CD4-positive, alpha-beta T cell treated with Interferon gamma for 1 hour (primary cell): Measurements from ENCODE around the gene ARHGAP26.
"Not testable (repeated sequence)": the region's sequence is repeated elsewhere in the genome, so short reads cannot be mapped to it uniquely, and the experiment has no call there.

Source experiments
- DNase-seq: peaks from one replicate; pipeline ENCODE4 v3.0.0-alpha.2; 2020

Gene ARHGAP26

DNA sequence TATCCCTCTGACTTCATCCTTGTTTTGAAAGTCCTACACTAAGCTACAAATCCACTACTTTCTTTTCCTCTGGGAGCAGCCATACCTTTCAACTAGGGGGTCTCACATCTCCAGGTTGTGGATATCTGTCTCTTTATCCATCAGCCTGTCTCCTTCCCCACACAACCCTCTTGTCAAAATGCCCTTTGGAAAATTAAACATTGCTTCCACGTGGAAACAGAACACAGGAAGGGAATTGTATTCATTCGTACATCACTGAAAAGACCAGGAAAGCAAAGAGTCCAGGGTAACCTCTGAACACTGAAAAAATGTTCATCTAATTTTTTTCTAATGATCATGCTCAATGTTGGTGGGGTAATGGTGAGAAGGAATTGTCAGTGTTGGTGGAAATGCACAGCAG, 429.7 kb downstream of the ARHGAP26 start:
- no peak for DNase-seq

DNA sequence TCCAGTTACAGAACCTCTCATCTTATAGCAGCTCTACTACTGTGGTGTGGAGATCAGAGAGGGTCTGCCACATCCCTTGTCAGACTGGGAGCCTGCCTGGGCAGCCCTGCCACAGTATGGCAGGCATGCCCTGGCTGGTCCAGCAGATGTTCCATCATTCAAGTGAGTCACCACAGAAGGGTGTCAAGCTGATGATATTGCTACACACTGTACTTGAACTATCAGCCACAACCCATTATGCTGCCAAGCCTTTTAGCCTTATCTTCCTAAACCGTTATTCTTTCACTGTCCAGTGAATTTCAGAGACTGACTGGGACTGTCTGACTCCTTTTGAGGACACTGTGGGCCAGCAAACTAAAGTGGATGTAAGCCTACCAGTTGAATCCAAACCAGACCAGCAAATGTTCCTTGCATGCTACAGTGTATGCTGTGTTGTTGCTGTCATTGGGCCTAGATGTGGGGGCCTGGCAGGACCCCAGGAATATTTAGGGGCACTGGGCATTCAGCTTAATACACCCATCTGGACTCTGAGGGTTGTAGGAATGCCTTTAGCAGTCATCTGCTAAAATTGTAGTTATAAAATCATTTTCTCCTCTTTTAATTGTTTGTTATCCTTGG, 430.7 kb downstream of the ARHGAP26 start:
- no peak for DNase-seq

DNA sequence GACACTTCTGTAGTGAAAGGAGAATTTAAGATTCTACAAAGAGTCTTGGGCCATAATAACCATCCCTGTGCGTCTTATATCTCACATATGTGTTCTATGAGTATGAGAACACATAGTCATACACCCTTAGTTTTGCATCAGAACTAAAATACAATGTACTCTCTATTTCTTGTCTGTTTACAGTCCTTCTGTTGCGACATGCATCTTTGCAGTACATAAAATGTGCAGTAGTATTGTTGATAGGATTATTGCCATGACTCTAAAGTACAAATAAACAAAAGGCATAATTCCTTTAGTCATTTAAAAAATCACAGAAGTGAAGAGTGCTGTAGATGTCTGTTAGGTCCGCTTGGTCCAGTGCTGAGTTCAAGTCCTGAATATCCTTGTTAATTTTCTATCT, 431.4 kb downstream of the ARHGAP26 start:
- no peak for DNase-seq

DNA sequence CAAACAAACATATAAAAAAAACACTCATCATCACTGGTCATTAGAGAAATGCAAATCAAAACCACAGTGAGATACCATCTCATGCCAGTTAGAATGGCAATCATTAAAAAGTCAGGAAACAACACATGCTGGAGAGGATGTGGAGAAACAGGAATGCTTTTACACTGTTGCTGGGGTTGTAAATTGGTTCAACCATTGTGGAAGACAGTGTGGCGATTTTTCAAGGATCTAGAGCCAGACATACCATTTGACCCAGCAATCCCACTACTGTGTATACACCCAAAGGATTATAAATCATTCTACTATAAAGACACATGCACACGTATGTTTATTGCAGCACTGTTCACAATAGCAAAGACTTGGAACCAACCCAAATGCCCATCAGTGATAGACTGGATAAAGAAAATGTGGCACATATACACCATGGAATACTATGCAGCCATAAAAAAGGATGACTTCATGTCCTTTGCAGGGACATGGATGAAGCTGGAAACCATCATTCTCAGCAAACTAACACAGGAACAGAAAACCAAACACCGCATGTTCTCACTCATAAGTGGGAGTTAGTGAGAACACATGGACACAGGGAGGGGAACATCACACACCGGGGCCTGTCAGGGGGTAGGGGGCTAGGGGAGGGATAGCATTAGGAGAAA, 433.3 kb downstream of the ARHGAP26 start:
- DNase-seq, result not testable (repeated sequence)

DNA sequence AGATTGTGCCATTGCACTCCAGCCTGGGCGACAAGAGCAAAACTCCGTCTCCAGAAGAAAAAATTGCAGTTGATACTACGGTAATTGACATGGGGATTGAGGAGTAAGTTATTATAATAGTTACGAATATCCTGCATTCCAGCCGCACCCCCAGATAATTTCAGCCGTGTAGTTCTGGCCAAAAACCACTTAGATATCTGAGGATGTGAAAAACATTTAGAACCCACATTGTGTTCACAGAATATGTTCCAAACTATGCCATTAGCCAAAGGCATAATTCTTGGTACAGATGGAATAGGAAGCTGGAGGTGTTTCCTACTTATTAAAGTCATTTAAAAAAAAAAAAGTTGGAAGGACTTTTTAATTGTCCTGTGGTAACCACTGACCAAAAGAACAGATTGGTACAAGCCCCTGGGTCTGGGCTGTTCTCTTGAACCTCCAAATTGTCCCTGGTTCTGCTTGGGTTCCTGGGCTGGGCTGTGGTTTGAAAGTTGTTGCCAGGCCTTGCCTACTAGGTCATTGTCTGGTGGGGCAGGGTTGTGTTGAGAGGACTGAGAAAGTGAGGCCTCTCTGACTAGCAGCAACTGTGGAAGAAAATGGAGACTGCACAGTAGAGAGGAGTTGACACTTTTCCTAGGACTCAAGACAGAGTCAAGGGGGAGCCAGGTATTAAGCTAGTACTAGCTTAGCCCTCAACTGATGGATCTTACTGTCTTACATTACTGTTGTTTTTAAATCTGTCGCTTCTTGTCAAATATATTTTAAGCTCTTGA, 434.5 kb downstream of the ARHGAP26 start:
- DNase-seq, result no peak

DNA sequence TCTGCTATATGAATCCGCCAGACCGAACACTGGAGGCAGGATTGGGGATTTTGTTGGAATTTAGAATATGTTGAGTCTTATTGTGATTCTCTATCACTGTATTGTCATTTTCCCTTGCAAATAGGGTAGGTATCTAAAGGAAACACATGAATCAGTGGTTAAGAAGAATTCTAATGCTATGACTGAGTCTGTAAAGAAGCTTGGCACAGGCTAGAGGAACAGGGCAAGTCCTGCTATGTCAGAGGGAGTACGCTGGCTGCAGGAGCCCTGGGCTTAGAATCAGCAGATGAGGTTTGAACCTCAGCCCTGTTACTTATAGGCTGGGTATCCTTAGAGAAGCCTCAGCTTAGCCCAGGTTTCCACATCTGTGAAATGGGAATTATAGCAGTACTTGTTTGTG, 435.2 kb downstream of the ARHGAP26 start:
- no peak for DNase-seq

DNA sequence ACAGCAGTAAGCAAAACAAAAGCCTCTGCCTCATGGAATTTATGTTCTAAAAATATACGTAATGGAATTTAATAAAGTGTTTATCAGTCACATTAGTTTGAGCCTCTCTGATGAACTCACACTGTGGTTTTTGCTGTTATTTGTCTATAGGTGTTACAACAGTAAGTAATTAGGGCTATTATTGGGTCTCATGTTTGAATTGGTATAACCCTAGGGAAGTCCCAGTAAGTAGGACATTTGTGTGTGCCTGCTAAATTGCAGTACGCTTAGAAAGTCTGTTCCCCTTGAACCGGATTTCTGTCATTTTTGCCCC, 435.7 kb downstream of the ARHGAP26 start:
- no peak for DNase-seq

DNA sequence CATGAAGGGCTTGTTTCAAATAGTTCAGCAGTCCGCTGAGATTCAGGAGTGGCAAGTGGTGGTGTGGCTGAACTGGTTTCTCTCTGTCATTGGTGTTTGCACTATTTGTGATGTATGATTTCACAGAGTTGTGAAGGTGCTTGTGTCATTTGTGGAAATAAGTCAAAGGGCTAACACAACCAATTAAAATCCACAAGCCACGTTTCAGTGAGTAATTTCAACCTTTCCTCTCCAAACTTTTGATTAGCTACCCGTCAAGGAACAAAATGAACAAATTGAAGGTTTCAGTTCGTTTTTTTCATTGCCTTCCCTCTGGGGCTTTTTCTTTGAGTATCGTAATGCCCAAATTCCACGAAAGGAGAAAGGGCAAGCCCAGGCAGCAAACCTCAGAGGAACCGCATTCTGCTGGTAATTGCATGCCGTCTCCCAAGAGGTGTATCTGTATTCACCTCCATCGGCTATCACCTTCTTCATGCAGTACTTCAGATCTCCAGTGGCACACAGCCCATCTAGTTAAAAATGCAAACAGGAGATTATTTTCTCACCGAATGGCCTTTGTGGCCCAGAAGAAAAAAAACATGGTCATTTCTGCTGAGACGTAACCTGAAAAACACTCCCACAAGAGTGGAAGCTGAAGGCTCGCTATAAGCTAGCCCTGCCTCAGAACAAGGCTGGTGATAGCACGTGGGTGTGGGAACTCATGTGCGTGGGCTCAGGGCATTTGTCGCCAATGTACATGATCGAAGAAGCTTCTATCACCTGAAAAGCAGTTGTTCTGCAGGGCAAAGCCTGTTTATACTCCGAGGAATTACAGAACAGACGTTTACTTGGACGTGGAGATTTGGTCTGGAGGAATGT, 436.2 kb downstream of the ARHGAP26 start:
- no peak for DNase-seq

DNA sequence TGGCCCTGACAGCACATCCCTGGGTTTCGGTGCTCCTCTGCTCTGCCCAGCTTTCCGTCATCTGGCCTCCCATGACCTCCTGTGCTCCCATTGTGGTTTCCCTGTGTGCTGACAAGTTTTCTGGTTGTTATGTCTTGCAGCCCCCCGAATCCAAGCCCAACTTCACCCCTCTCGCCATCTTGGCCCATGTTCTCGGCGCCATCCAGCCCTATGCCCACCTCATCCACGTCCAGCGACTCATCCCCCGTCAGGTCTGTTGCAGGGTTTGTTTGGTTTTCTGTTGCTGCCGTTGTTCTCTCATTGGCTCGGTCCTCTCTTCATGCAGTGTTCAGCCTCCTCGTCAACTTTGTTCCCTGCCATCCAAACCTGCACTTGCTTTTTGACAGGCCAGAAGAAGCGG, 436.9 kb downstream of the ARHGAP26 start:
- no peak for DNase-seq

DNA sequence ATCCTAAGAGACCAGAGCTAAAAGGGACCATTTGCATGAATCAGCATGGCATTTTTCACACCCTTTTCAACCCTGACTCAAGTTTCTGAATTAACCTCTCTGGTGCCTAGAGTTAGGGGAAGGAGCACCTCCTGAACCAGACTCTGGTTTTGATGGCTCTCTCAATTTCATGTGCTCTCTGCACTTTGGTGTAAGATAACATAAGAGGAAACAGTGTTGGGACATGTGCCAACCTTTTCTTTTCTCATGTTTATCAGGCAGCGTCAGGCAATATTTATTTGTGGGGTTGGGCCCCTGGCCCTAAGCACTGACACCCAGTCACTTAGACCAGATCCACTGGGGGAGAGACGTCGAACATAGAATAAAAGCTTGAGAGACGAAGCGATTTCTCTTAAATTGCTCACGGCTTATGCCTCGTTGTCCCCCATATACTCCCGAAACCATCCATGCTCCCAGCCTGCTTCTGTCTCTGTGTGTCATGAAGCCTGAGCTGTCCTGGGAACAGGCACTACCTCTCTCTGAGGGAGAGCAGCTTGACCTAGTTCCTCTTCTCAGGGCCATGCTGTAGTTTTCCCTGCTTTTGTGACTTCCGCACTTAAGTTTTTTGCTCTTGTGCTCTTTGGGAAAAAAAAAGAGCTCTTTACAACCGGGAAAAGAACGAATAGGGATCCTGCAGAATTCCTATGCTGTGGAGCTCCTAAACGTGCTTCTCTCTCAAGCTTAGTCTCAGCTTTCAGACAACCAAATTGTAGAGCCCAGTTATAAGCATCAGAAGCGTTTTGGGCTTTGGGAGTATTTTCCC, 437.6 kb downstream of the ARHGAP26 start:
- no peak for DNase-seq

DNA sequence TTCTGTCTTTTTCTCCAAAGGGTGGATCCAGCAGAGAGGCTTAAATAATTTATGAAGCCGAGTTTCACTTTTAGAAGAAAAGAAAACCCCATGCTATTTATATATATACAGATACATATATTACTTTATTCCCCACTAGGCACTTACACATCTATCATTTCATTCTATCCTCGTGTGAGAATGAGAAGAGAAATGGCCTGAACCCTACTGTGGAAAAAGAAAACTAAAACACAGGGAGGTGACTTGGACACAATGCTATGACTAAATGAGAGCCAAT, 438.1 kb downstream of the ARHGAP26 start:
- no peak for DNase-seq

DNA sequence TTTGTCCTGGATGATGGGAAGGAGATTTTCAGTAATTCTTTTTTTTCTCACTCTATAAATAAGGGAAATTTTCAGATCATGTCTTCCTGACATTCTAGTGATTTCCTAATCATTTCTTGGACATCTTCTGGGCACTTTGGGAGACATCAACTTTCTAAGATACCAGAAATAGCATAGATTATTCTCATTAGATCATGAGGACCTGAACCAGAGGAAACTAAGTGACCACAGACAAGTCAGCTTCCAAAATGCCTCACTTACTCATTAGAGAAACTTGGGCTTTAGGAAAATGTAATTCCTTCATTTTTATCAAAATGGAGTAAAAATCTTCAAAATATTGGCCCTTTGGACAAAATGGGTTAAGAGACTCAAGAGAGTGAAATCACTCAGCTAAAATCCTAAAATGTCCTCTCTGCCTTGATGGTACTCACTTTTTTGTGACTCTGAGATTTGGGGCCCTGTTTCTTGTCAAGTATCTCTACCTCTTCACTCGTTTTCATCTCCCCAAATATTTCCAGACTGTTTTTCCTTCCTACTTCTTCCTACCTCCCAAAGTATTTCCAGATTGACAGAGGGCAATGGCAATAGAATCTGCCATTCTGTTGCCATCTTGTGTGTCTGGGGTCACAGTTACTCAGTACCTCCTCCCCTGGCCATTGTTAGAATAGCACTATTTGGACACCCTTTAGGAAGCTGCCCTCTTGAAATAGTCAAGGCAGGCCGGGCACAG, 438.8 kb downstream of the ARHGAP26 start:
- DNase-seq, result no peak

DNA sequence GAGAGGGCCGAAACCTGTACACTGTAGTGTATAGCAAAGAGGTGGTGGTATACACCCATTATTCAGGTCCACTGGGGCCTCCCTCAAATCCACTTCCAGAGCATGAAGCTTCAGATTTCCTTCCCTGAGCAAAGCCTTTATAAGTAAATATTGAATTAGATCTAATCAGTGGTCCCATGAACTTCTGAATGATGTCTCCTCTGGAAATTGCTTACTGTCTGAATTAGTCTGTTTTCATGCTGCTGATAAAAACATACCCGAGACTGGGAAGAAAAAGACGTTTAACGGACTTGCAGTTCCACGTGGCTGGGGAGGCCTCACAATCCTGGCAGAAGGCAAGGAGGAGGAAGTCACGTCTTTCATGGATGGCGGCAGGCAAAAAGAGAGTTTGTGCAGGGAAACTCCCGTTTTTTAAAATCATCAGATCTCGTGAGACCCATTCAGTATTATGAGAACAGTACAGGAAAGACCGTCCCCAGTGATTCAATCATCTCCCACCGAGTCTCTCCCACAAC, 439.8 kb downstream of the ARHGAP26 start:
- no peak for DNase-seq

DNA sequence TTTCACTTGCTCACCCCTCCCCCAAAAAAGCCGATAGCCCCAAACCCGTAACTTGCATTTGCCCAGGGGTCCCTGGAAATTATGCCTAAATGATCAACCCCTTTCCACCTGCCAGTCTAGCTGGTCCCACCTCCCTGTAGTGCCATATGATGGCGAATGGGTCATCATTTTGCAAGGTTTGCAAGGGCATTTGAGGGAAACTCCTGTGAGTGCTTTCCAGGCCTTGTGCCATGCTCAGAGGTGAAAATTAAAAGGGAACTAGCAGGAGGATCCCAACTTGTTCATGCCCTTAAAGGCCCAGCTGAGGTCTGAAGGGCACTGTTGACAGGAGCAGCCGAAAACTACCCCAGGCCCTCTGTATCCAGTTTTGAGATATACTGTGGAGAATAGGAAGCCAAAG, 440.4 kb downstream of the ARHGAP26 start:
- DNase-seq, result no peak

DNA sequence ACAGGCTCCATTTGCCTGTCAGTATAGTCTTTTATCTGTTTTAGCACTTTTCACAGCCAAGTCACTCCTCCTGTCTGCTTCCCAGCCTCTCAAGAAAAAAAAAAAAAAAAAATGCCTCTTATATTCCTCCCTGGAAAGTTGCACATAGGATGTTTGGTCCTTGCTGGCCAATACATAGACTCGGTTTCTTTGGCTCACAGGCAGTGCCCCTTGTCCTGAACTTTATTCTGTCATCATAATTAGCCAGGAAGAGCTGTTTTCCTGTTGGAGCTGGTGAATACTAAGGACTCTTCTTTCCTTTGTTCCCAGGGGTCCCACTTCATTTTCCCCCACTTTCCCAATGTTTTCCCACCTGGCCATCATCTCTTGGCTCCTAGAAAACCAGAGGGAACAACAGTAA, 442.1 kb downstream of the ARHGAP26 start:
- no peak for DNase-seq

DNA sequence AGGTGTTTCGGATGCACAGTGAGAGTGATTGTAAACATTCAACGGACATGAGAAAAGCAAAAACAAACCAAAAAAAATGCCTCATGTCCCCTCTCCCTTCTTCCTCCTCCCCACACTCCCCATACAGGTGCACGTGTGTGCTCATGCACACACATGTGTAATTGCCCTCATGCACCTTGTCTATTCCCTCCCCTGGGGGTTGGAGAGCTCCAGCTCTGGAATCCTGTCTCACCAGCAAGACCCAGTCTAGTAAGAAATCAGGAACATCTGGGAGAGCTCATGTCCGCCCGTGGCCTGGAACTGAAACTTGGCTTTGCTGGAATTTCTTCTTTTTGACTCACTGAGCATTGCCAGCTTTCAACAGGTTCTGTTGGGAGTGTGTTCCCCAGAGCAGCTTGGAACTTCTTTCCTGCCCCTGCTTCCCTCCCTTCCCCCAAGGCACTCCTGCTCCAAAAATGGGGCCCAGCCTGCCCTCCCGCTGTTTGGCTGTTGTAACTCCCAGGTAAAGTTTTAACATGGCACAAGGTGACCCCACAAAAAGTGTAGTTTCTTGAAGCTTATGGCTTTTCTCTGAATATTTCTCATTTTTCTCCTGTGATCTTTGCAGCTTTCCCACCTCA, 443.2 kb downstream of the ARHGAP26 start:
- DNase-seq, result no peak

DNA sequence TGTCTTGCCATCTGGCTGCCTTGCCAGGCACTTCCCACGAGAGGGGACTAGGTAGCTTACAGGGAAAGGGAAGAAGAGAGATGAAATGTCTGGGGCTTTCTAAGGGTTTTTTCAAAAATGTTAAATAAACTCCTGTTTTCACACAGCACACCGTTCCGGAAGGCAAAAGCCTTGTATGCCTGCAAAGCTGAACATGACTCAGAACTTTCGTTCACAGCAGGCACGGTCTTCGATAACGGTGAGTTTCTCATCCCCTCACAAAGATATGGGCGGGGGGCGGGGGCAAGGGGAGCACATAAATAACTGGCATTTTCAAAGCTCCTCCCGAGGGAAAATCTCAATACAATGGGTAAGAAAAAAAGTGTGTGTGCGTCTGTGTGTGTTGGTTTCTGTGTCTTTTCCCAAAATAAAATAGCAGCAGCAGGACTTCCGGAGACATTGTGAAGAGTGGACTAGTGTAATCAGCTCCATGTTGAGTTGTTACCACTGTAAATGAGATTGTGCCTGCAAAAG, 443.7 kb downstream of the ARHGAP26 start:
- DNase-seq, result no peak

DNA sequence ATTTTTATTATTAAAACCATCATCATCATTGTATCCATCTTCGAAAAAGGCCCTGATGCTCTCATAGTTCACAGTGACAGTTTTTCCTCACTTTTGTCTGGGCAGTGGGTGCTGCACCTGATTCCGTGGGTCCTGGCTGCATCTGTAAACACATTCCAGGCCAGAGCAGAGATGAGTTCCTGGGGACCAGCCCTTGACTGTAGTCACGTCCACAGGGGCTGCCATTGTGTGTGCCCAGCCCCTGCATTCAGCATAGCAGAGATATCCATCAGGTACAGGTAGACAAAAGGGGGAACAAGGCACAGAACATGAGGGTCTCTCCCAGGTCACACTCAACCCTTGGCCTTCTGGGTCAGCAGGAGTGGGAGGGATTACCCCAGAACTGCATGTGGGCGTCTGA, 444.3 kb downstream of the ARHGAP26 start:
- DNase-seq, result no peak

DNA sequence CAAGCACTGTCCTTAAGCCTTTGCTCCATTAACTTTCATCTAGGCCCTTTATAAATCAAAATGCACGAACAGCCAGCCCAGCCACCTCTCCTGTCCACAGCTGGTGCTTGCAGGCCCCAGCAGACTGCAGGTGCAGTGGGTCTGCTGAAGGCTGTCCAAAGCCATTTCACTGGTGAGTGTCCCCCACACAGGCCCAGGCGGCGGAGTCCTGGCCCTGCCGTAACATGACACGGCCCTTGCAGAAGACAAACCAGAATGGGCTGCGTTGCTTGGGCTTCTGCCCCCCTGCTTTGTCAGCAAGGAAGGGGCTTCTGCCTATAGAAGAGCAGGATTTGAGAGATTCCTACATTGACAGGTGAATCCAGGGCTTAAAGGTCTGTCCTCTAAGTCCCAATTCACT, 444.7 kb downstream of the ARHGAP26 start:
- DNase-seq, result no peak

DNA sequence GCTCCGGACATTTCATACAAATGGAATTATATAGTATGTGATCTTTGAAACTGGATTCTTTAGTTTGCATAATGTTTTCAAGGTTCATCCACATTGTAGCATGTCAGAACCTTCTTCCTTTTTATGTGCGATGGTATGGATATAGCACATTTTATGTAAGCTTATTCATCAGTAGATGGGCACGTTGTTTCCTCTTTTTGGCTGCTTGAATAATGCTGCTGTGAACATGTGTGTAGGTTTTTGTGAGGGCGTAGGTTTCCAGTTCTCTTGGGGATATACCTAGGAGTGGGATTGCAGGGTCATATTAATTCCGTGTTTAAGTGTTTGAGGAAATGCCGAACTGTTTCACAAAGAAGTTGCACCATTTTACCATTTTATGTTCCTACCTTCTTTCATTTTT, 445.5 kb downstream of the ARHGAP26 start:
- DNase-seq, result no peak

DNA sequence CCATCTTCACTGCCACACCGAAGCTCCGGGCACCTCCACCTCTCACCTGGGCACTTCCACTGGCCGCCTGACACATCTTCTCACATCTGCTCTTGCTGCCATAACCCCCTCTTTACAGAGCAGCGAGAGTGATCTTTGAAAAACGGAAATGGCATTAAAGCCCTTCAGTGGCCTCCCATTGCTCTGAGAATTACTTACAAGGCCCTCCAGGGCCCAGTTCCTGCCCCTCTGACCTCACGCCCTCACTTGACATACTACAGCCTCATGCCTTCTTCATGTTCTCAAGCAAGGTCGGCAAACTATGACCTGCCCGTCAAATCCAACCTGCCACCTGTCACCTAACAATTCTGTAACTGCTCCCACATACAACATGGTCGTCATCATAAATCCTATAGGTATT, 446.0 kb downstream of the ARHGAP26 start:
- DNase-seq, result no peak
